ENCODE measurements around the gene RNU7-1.
A peak's percentile ranks its signal among the peaks of the same experiment; 100 is the strongest.

The RNU7-1 gene

DNA sequence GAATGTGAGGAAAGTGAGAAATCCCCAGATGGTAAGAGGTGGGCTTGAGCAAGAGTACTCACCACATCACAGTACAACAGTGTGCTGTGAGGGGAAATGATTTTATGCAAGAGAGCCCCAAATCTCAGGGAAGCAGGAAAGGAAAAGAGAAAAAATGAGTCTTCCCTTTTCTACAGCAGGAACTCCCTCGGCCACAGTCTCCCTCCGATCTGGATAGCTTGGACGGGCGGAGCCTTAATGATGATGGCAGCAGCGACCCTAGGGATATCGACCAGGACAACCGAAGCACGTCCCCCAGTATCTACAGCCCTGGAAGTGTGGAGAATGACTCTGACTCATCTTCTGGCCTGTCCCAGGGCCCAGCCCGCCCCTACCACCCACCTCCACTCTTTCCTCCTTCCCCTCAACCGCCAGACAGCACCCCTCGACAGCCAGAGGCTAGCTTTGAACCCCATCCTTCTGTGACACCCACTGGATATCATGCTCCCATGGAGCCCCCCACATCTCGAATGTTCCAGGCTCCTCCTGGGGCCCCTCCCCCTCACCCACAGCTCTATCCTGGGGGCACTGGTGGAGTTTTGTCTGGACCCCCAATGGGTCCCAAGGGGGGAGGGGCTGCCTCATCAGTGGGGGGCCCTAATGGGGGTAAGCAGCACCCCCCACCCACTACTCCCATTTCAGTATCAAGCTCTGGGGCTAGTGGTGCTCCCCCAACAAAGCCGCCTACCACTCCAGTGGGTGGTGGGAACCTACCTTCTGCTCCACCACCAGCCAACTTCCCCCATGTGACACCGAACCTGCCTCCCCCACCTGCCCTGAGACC lies 8.0 kb upstream of the RNU7-1 start:
- peak; percentile 36 for DNase-seq (ENCODE audit: low read depth)
- TF ChIP-seq, protein P1, sequence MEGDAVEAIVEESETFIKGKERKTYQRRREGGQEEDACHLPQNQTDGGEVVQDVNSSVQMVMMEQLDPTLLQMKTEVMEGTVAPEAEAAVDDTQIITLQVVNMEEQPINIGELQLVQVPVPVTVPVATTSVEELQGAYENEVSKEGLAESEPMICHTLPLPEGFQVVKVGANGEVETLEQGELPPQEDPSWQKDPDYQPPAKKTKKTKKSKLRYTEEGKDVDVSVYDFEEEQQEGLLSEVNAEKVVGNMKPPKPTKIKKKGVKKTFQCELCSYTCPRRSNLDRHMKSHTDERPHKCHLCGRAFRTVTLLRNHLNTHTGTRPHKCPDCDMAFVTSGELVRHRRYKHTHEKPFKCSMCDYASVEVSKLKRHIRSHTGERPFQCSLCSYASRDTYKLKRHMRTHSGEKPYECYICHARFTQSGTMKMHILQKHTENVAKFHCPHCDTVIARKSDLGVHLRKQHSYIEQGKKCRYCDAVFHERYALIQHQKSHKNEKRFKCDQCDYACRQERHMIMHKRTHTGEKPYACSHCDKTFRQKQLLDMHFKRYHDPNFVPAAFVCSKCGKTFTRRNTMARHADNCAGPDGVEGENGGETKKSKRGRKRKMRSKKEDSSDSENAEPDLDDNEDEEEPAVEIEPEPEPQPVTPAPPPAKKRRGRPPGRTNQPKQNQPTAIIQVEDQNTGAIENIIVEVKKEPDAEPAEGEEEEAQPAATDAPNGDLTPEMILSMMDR (conservative IDR thresholded peaks at IDR 0.05; ENCODE audit: low read depth, low read length): no peak
- no peak overlapping the region for H3K4me3 ChIP-seq (ENCODE audit: low read depth, low read length)

DNA sequence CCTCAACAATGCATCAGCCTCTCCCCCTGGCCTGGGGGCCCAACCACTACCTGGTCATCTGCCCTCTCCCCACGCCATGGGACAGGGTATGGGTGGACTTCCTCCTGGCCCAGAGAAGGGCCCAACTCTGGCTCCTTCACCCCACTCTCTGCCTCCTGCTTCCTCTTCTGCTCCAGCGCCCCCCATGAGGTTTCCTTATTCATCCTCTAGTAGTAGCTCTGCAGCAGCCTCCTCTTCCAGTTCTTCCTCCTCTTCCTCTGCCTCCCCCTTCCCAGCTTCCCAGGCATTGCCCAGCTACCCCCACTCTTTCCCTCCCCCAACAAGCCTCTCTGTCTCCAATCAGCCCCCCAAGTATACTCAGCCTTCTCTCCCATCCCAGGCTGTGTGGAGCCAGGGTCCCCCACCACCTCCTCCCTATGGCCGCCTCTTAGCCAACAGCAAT lies 7.4 kb upstream of the RNU7-1 start:
- DNase-seq (ENCODE audit: low read depth): no peak
- H3K4me3 ChIP-seq (ENCODE audit: low read depth, low read length): no peak overlapping the region
- TF ChIP-seq, protein P1 (conservative IDR thresholded peaks at IDR 0.05; ENCODE audit: low read depth, low read length): no peak

DNA sequence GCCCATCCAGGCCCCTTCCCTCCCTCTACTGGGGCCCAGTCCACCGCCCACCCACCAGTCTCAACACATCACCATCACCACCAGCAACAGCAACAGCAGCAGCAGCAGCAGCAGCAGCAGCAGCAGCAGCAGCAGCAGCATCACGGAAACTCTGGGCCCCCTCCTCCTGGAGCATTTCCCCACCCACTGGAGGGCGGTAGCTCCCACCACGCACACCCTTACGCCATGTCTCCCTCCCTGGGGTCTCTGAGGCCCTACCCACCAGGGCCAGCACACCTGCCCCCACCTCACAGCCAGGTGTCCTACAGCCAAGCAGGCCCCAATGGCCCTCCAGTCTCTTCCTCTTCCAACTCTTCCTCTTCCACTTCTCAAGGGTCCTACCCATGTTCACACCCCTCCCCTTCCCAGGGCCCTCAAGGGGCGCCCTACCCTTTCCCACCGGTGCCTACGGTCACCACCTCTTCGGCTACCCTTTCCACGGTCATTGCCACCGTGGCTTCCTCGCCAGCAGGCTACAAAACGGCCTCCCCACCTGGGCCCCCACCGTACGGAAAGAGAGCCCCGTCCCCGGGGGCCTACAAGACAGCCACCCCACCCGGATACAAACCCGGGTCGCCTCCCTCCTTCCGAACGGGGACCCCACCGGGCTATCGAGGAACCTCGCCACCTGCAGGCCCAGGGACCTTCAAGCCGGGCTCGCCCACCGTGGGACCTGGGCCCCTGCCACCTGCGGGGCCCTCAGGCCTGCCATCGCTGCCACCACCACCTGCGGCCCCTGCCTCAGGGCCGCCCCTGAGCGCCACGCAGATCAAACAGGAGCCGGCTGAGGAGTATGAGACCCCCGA lies 6.8 kb upstream of the RNU7-1 start:
- peak overlapping the region; percentile 74 for H3K4me3 ChIP-seq (ENCODE audit: low read depth, low read length)
- TF ChIP-seq, protein P1 (conservative IDR thresholded peaks at IDR 0.05; ENCODE audit: low read depth, low read length): no peak
- DNase-seq (ENCODE audit: low read depth): no peak

GRCh38 chr12:6937481-6938352 lies 5.9 kb upstream of the RNU7-1 start:
- TF ChIP-seq, protein P1 (conservative IDR thresholded peaks at IDR 0.05; ENCODE audit: low read depth, low read length): peak; percentile 91
- peak; percentile 96 for DNase-seq (ENCODE audit: low read depth)
- H3K4me3 ChIP-seq (ENCODE audit: low read depth, low read length): peak overlapping the region; percentile 74

- H3K4me3 ChIP-seq (ENCODE audit: low read depth, low read length): peak overlapping the region; percentile 74
- DNase-seq (ENCODE audit: low read depth): no peak
- TF ChIP-seq, protein P1 (conservative IDR thresholded peaks at IDR 0.05; ENCODE audit: low read depth, low read length): no peak
These were observed 5.0 kb upstream of the RNU7-1 start for GRCh38 chr12:6938353-6939190.

GRCh38 chr12:6939191-6939540 lies 4.5 kb upstream of the RNU7-1 start:
- TF ChIP-seq, protein P1 (conservative IDR thresholded peaks at IDR 0.05; ENCODE audit: low read depth, low read length): no peak
- H3K4me3 ChIP-seq (ENCODE audit: low read depth, low read length): no peak overlapping the region
- no peak for DNase-seq (ENCODE audit: low read depth)

All from choroid plexus epithelial cell (primary cell).